Astrocyte (in vitro differentiated cells and primary cell): ENCODE results near the gene GSX2. TPM values are rescaled to one million over a fixed set of nuclear protein-coding genes. Genes with fewer than 3 reads are reported as not detected.
"Not testable (repeated sequence)": the region's sequence is repeated elsewhere in the genome, so short reads cannot be mapped to it uniquely, and the experiment has no call there.

ENCODE experiments used
- DNase-seq: peaks from one replicate; pipeline ENCODE4 v3.0.0-alpha.2; 2010; ENCODE audit warnings: low read depth
- FAIRE-seq: peaks from 2 replicates; lab custom pipeline; 2011; peaks lifted over from hg19 to GRCh38; lab: Jason Lieb, UNC
- H2AFZ ChIP-seq: 2 replicates; pipeline ENCODE4 v1.6.0; 2012; ENCODE audit warnings: low read depth, low read length, inconsistent platforms
- H3K27ac ChIP-seq: 2 replicates; pipeline ENCODE4 v1.5.1; 2011; ENCODE audit warnings: low read depth, low read length, inconsistent platforms
- H3K27me3 ChIP-seq: 2 replicates; pipeline ENCODE4 v1.6.0; 2011; ENCODE audit warnings: low read length, inconsistent platforms; ENCODE audit not compliant: insufficient read depth
- H3K36me3 ChIP-seq: 2 replicates; pipeline ENCODE4 v1.5.1; 2011; ENCODE audit warnings: low read length, inconsistent platforms; ENCODE audit not compliant: insufficient read depth
- H3K4me1 ChIP-seq: 2 replicates; pipeline ENCODE4 v1.5.1; 2011; ENCODE audit warnings: low read length, inconsistent platforms; ENCODE audit not compliant: insufficient read depth
- H3K4me2 ChIP-seq: 2 replicates; pipeline ENCODE4 v1.6.0; 2012; ENCODE audit warnings: low read length, inconsistent platforms
- H3K4me3 ChIP-seq: 2 replicates; pipeline ENCODE4 v1.5.1; 2011; ENCODE audit warnings: low read depth, mild to moderate bottlenecking, low read length, inconsistent platforms; ENCODE audit not compliant: insufficient read depth
- H3K79me2 ChIP-seq: 2 replicates; pipeline ENCODE4 v1.6.0; 2012; ENCODE audit warnings: mild to moderate bottlenecking, low read length, inconsistent platforms; ENCODE audit not compliant: insufficient read depth
- H3K9ac ChIP-seq: 2 replicates; pipeline ENCODE4 v1.6.0; 2012; ENCODE audit warnings: mild to moderate bottlenecking, low read length, inconsistent platforms
- H3K9me3 ChIP-seq: 2 replicates; pipeline ENCODE4 v1.5.1; 2012; ENCODE audit warnings: low read depth, mild to moderate bottlenecking, low read length, inconsistent platforms; ENCODE audit not compliant: insufficient read depth
- H4K20me1 ChIP-seq: 2 replicates; pipeline ENCODE4 v1.6.0; 2012; ENCODE audit warnings: low read length, inconsistent platforms; ENCODE audit not compliant: insufficient read depth
- H3K27ac Mint-ChIP-seq: one replicate; pipeline ENCODE4 v1.8.0; 2021; ENCODE audit warnings: mild to moderate bottlenecking, mixed read lengths; ENCODE audit not compliant: unreplicated experiment
- H3K27me3 Mint-ChIP-seq: one replicate; pipeline ENCODE4 v1.8.0; 2021; ENCODE audit warnings: low read depth, mixed read lengths; ENCODE audit not compliant: unreplicated experiment
- H3K36me3 Mint-ChIP-seq: one replicate; pipeline ENCODE4 v1.8.0; 2021; ENCODE audit warnings: low read depth, mixed read lengths; ENCODE audit not compliant: unreplicated experiment
- H3K4me1 Mint-ChIP-seq: one replicate; pipeline ENCODE4 v1.8.0; 2021; ENCODE audit warnings: low read depth, mixed read lengths; ENCODE audit not compliant: unreplicated experiment
- H3K4me3 Mint-ChIP-seq: one replicate; pipeline ENCODE4 v1.8.0; 2021; ENCODE audit warnings: mild to moderate bottlenecking, moderate library complexity, mixed read lengths; ENCODE audit not compliant: unreplicated experiment
- H3K9me3 Mint-ChIP-seq: one replicate; pipeline ENCODE4 v1.8.0; 2021; ENCODE audit warnings: mild to moderate bottlenecking, mixed read lengths; ENCODE audit not compliant: unreplicated experiment
- CTCF ChIP-seq: IDR thresholded peaks from 2 replicates; pipeline ENCODE4 v1.5.1; 2011; ENCODE audit warnings: low read depth, mild to moderate bottlenecking, inconsistent platforms, low read length, moderate library complexity; ENCODE audit not compliant: insufficient read depth
- EZH2 ChIP-seq: IDR thresholded peaks from 2 replicates; pipeline ENCODE4 v1.6.1; 2012; ENCODE audit warnings: mild to moderate bottlenecking, low read length, inconsistent platforms; ENCODE audit not compliant: insufficient read depth
- total RNA-seq: library from RNA; stranded (reverse); gene quantifications from 2 replicates; pipeline ENCODE4 v1.2.1, GENCODE V29; 2021

The GSX2 gene
- total RNA-seq, 1 donor from 2014 or later: 1.7 TPM

GRCh38 chr4:54109241-54110018 is 9.5 kb downstream of the GSX2 start:
- TF ChIP-seq EZH2 (no peak), CTCF (no peak)
- Histone ChIP-seq H3K79me2 (no peaks in the 10 kb centered on the region), H3K9ac (no peak overlapping the region), H3K27me3 (peaks cover 70% of the 10 kb centered on the region), H3K9me3 (no peaks in the 10 kb centered on the region), H2AFZ (peak overlapping the region; percentile 72), H3K4me3 (no peak overlapping the region), H3K4me1 (peaks cover 6% of the 10 kb centered on the region), H3K4me2 (peak overlapping the region; percentile 62), H3K36me3 (no peaks in the 10 kb centered on the region), H3K27ac (no peak overlapping the region), H4K20me1 (no peaks in the 10 kb centered on the region)
- H3K27me3 Mint-ChIP-seq: peaks cover 49% of the 10 kb centered on the region
- FAIRE-seq (no peak), DNase-seq (no peak)
- H3K4me3 Mint-ChIP-seq: no peak overlapping the region
- H3K9me3 Mint-ChIP-seq: no peaks in the 10 kb centered on the region
- no peaks in the 10 kb centered on the region for H3K36me3 Mint-ChIP-seq
- H3K27ac Mint-ChIP-seq: no peak overlapping the region
- H3K4me1 Mint-ChIP-seq: peaks cover 9% of the 10 kb centered on the region

- no peak for FAIRE-seq
- Histone ChIP-seq H3K4me1 (peaks cover 6% of the 10 kb centered on the region), H2AFZ (peak overlapping the region; percentile 72), H3K4me2 (peak overlapping the region; percentile 62), H3K27me3 (peaks cover 64% of the 10 kb centered on the region), H4K20me1 (no peaks in the 10 kb centered on the region), H3K9me3 (no peaks in the 10 kb centered on the region), H3K27ac (no peak overlapping the region), H3K36me3 (no peaks in the 10 kb centered on the region), H3K79me2 (no peaks in the 10 kb centered on the region), H3K4me3 (no peak overlapping the region), H3K9ac (no peak overlapping the region)
- Mint-ChIP-seq H3K27me3 (peaks cover 44% of the 10 kb centered on the region), H3K27ac (no peak overlapping the region), H3K4me3 (no peak overlapping the region), H3K36me3 (no peaks in the 10 kb centered on the region), H3K9me3 (no peaks in the 10 kb centered on the region), H3K4me1 (peaks cover 3% of the 10 kb centered on the region)
- TF ChIP-seq CTCF: no peak
- no peak for TF ChIP-seq EZH2
- DNase-seq: no peak
Measured at GRCh38 chr4:54110019-54110416, 10.1 kb downstream of the GSX2 start.

GRCh38 chr4:54113206-54113605 is 13.2 kb downstream of the GSX2 start:
- not testable (repeated sequence) for FAIRE-seq, DNase-seq, H3K4me3 ChIP-seq, H3K9me3 ChIP-seq, H3K4me1 ChIP-seq, H3K27ac ChIP-seq, H4K20me1 ChIP-seq, H3K4me2 ChIP-seq, H3K36me3 ChIP-seq, H3K27ac Mint-ChIP-seq, H3K9me3 Mint-ChIP-seq, H2AFZ ChIP-seq, H3K4me1 Mint-ChIP-seq, H3K9ac ChIP-seq, H3K36me3 Mint-ChIP-seq, H3K4me3 Mint-ChIP-seq, H3K79me2 ChIP-seq
- peaks cover 24% of the 10 kb centered on the region for H3K27me3 Mint-ChIP-seq
- peaks cover 33% of the 10 kb centered on the region for H3K27me3 ChIP-seq

GRCh38 chr4:54116246-54116645 is 16.3 kb downstream of the GSX2 start:
- DNase-seq, H3K79me2 ChIP-seq, H3K27ac Mint-ChIP-seq, H4K20me1 ChIP-seq, H3K9me3 ChIP-seq, H3K27me3 Mint-ChIP-seq, H3K36me3 Mint-ChIP-seq, H3K36me3 ChIP-seq, H3K27me3 ChIP-seq, FAIRE-seq, H3K4me3 ChIP-seq, H2AFZ ChIP-seq, H3K4me3 Mint-ChIP-seq, H3K4me1 ChIP-seq, H3K4me2 ChIP-seq, H3K9me3 Mint-ChIP-seq, H3K27ac ChIP-seq, H3K9ac ChIP-seq: not testable (repeated sequence)
- peaks cover 16% of the 10 kb centered on the region for H3K4me1 Mint-ChIP-seq
